Lower leg skin (tissue), 3 donors: ENCODE measurements around the gene SMOC2.

ENCODE experiments used
- POLR2A ChIP-seq, 2 donors: fragments of 450-650 bp; IDR thresholded peaks; one replicate each; pipeline ENCODE4 v1.6.1; 2016 to 2017; ENCODE audit warnings: antibody characterized with exemption in 2 of 2, mild to moderate bottlenecking in 1 of 2, moderate library complexity in 1 of 2
- TF ChIP-seq, protein P1 (sequence below), 3 donors: fragments of 450-650 bp; IDR thresholded peaks; one replicate each; pipeline ENCODE4 v1.5.1; 2016; ENCODE audit warnings: antibody characterized with exemption in 3 of 3, mild to moderate bottlenecking in 3 of 3, moderate library complexity in 2 of 3

DNA sequence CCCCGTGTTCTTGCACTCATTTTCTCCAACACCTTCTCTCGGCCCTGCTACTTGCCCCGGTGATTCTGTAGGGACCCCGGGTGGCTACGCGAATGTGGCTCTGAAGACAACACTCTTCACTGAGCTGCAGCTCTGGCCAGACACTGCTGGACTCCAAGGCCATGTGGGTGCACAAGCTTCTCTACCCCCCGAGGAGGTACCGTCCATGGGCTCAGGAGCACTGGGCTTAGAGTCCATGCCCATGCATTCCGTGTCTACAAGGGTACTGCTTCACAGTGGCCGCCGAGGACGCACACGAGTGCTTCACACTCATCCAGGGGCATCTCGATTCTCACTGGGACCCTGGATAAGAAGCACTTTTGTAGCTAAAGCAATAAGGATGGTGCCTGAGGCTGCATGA lies 59.5 kb downstream of the SMOC2 start:
- no peak for TF ChIP-seq POLR2A (IDR thresholded peaks at IDR 0.05)
- TF ChIP-seq, protein P1, sequence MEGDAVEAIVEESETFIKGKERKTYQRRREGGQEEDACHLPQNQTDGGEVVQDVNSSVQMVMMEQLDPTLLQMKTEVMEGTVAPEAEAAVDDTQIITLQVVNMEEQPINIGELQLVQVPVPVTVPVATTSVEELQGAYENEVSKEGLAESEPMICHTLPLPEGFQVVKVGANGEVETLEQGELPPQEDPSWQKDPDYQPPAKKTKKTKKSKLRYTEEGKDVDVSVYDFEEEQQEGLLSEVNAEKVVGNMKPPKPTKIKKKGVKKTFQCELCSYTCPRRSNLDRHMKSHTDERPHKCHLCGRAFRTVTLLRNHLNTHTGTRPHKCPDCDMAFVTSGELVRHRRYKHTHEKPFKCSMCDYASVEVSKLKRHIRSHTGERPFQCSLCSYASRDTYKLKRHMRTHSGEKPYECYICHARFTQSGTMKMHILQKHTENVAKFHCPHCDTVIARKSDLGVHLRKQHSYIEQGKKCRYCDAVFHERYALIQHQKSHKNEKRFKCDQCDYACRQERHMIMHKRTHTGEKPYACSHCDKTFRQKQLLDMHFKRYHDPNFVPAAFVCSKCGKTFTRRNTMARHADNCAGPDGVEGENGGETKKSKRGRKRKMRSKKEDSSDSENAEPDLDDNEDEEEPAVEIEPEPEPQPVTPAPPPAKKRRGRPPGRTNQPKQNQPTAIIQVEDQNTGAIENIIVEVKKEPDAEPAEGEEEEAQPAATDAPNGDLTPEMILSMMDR (IDR thresholded peaks at IDR 0.05) = no peak
